Ectodermal cell (in vitro differentiated cells): ENCODE results near the gene HLA-DMB.
"Not testable (repeated sequence)": the region's sequence is repeated elsewhere in the genome, so short reads cannot be mapped to it uniquely, and the experiment has no call there.

Experiments used
- H3K27ac ChIP-seq: 2 replicates; pipeline ENCODE4 v1.7.0; 2013; ENCODE audit warnings: mild to moderate bottlenecking, low read depth, low read length; ENCODE audit not compliant: insufficient read depth, poor library complexity, severe bottlenecking
- H3K27me3 ChIP-seq: 2 replicates; pipeline ENCODE4 v1.7.0; 2013; ENCODE audit warnings: mild to moderate bottlenecking, low read length; ENCODE audit not compliant: insufficient read depth, control insufficient read depth, poor library complexity, severe bottlenecking
- H3K36me3 ChIP-seq: one replicate; pipeline ENCODE4 v1.7.0; 2013; ENCODE audit warnings: low read length; ENCODE audit not compliant: control insufficient read depth, insufficient read depth
- H3K4me1 ChIP-seq: one replicate; pipeline ENCODE4 v1.7.0; 2013; ENCODE audit warnings: low read length; ENCODE audit not compliant: control insufficient read depth, insufficient read depth
- H3K4me3 ChIP-seq: 2 replicates; pipeline ENCODE4 v1.7.0; 2013; ENCODE audit warnings: low read depth, low read length, control low read depth; ENCODE audit not compliant: insufficient read depth
- H3K9me3 ChIP-seq: 2 replicates; pipeline ENCODE4 v1.7.0; 2013; ENCODE audit warnings: mild to moderate bottlenecking, low read length, moderate library complexity; ENCODE audit not compliant: control insufficient read depth
- WGBS, 2 experiments: methylation state at CpG; one replicate each; pipeline ENCODE4 v1.1.7; 2013; ENCODE audit warnings: missing lambda C conversion rate in 2 of 2; 5-methylcytosine and 5-hydroxymethylcytosine counted together

Gene HLA-DMB

DNA sequence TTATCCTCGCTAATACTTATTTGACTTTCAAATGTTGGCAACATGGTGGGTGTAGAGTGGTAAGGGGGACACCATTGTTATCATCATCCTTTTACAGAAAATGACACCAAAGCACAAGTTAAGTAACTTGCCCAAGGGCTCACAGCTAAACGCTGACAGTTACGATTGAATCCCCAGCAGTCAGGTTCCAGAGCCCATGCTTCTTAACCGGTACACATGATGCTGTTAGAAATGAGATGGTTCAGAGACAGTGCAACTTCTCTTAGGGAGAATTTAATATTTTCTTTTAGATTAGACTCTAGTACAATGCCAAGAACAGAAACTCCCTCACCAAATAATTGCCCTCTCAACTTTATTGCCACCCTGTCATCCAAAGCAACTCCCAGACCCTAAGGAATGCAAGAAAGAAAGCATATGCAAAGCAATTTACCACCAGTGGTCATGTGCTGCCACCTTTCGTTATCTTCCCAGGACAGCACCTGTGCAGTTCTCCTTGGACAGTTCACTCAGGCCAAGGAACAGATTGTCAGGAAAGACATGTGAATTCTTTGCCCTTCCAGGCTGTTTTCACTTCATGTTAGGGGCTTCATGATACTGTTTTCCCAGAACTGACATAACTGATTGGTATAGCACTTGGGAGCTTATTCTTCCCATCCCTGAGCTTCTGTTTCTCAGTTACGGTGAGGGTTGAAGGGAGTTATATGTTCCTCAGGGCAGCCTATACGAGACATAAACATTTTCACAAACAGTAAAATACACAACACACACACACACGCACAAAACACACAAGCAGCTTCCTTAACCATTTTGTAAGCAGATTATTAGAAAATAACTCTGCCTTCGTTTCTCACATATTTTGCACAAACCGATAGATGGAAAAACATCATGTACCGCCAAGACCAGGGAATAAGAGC, 7.0 kb upstream of the HLA-DMB start:
- 72 to 75% methylated on average over 9 to 10 of the region's 11 CpGs for WGBS, 2 experiments

DNA sequence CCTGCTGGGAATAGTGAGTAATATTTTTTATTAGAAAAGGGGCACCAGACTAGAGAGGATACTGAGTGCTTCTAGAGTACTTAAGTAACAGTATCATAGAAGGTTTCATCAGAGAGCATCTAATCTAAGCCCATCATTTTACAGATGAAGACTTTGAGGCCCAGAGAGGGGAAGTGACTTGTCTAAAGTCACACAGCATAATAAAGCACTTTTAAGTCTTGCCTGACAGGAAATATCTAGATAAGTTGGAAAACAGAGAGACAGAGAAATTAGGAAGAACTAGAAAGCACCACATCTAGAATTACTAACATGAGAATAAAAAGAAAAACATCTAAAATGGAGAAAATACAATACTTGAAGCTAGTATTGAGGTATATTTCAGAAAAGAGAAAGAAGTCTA, 6.1 kb upstream of the HLA-DMB start:
- H3K4me1 ChIP-seq: no peaks in the 10 kb centered on the region
- H3K36me3 ChIP-seq: no peaks in the 10 kb centered on the region
- no peaks in the 10 kb centered on the region for H3K27me3 ChIP-seq
- H3K9me3 ChIP-seq: no peaks in the 10 kb centered on the region
- H3K27ac ChIP-seq: no peak overlapping the region
- H3K4me3 ChIP-seq: no peak overlapping the region

More for the DNA sequence above, 7.0 kb upstream of the HLA-DMB start:
- Histone ChIP-seq H3K4me3 (no peak overlapping the region), H3K9me3 (no peaks in the 10 kb centered on the region), H3K36me3 (no peaks in the 10 kb centered on the region), H3K4me1 (no peaks in the 10 kb centered on the region), H3K27me3 (no peaks in the 10 kb centered on the region), H3K27ac (no peak overlapping the region)

DNA sequence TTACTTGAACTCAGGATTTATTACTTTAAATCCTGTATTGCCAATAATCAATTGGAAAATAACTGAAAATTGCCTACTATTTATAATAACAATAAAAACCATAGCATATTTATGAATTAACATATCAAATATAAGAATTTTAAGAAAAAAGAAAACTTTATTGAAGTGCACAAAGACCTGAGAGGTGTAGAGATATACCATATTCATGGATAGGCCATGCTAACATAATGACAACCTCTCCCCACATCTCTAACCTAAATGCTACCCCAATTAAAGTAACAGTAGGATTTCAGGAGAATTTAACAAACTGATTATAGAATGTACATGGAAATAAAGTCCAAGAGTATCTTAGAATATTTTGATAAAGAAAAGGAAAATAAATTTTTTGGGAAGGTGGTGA, 5.1 kb upstream of the HLA-DMB start:
- no peaks in the 10 kb centered on the region for H3K27me3 ChIP-seq
- no peak overlapping the region for H3K4me3 ChIP-seq
- no peak overlapping the region for H3K27ac ChIP-seq
- no peaks in the 10 kb centered on the region for H3K36me3 ChIP-seq
- no peaks in the 10 kb centered on the region for H3K9me3 ChIP-seq
- no peaks in the 10 kb centered on the region for H3K4me1 ChIP-seq

GRCh38 chr6:32945108-32945760, 4.4 kb upstream of the HLA-DMB start:
- H3K36me3 ChIP-seq: no peaks in the 10 kb centered on the region
- H3K27ac ChIP-seq: no peak overlapping the region
- no peak overlapping the region for H3K4me3 ChIP-seq
- H3K27me3 ChIP-seq: no peaks in the 10 kb centered on the region
- H3K9me3 ChIP-seq: no peaks in the 10 kb centered on the region
- no peaks in the 10 kb centered on the region for H3K4me1 ChIP-seq
- WGBS, 2 experiments: 90 to 91% methylated on average over 9 of the region's 9 CpGs

- H3K27me3 ChIP-seq: no peaks in the 10 kb centered on the region
- no peaks in the 10 kb centered on the region for H3K9me3 ChIP-seq
- H3K4me3 ChIP-seq: no peak overlapping the region
- no peaks in the 10 kb centered on the region for H3K36me3 ChIP-seq
- no peak overlapping the region for H3K27ac ChIP-seq
- WGBS, 2 experiments: 93 to 94% methylated on average over 4 of the region's 4 CpGs
- no peaks in the 10 kb centered on the region for H3K4me1 ChIP-seq
Measured at GRCh38 chr6:32943864-32944649, 3.2 kb upstream of the HLA-DMB start.

DNA sequence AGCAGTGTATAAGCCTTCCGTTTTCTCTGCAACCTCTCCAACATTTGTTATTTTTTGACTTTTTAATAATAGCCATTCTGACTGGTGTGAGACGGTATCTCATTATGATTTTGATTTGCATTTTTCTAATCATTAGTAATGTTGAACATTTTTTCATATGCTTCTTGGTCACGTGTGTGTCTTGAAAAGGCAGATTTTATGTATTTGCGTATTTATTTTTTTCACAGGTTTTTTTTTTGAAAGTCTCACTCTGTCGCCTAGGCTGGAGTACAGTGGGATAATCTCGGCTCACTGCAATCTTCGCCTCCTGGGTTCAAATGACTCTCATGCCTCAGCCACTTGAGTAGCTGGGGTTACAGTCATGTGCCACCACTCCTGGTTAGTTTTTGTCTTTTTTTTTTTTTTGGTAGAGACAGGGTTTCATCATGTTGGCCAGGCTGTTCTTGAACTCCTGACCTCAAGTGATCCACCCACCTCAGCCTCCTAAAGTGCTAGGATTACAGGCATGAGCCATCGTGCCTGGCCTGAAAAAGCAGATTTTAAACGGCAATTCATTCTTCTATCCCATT, 1.8 kb upstream of the HLA-DMB start:
- not testable (repeated sequence) for H3K36me3 ChIP-seq, H3K27ac ChIP-seq, H3K4me3 ChIP-seq, H3K4me1 ChIP-seq, H3K27me3 ChIP-seq, H3K9me3 ChIP-seq
- WGBS, 2 experiments: 91 to 93% methylated on average over 8 to 9 of the region's 9 CpGs

- Histone ChIP-seq H3K4me3 (no peak overlapping the region), H3K4me1 (no peaks in the 10 kb centered on the region), H3K9me3 (no peaks in the 10 kb centered on the region), H3K36me3 (no peaks in the 10 kb centered on the region), H3K27me3 (no peaks in the 10 kb centered on the region), H3K27ac (no peak overlapping the region)
- WGBS, 2 experiments: 89 to 90% methylated on average over 7 of the region's 7 CpGs
Measured at GRCh38 chr6:32941214-32941768, 463 bp upstream of the HLA-DMB start.

GRCh38 chr6:32938494-32938893, 2.3 kb downstream of the HLA-DMB start:
- WGBS, 2 experiments: 82 to 85% methylated on average over 7 of the region's 7 CpGs
- H3K4me1 ChIP-seq: no peaks in the 10 kb centered on the region
- H3K27me3 ChIP-seq: peaks cover 3% of the 10 kb centered on the region
- no peaks in the 10 kb centered on the region for H3K36me3 ChIP-seq
- no peak overlapping the region for H3K27ac ChIP-seq
- no peaks in the 10 kb centered on the region for H3K9me3 ChIP-seq
- no peak overlapping the region for H3K4me3 ChIP-seq

- Histone ChIP-seq H3K9me3 (no peaks in the 10 kb centered on the region), H3K4me1 (no peaks in the 10 kb centered on the region), H3K36me3 (no peaks in the 10 kb centered on the region), H3K27me3 (peaks cover 3% of the 10 kb centered on the region), H3K27ac (no peak overlapping the region), H3K4me3 (no peak overlapping the region)
- WGBS, 2 experiments: 83 to 85% methylated on average over 8 of the region's 8 CpGs
Measured at GRCh38 chr6:32937230-32937633, 3.6 kb downstream of the HLA-DMB start.
